ENCODE measurements around the gene CPSF7. TPM values are rescaled to one million over a fixed set of nuclear protein-coding genes. Genes with fewer than 3 reads are reported as not detected.

CPSF7 gene
- total RNA-seq, 2 donors from 2014 or later, result 56.2 to 65.8 TPM

DNA sequence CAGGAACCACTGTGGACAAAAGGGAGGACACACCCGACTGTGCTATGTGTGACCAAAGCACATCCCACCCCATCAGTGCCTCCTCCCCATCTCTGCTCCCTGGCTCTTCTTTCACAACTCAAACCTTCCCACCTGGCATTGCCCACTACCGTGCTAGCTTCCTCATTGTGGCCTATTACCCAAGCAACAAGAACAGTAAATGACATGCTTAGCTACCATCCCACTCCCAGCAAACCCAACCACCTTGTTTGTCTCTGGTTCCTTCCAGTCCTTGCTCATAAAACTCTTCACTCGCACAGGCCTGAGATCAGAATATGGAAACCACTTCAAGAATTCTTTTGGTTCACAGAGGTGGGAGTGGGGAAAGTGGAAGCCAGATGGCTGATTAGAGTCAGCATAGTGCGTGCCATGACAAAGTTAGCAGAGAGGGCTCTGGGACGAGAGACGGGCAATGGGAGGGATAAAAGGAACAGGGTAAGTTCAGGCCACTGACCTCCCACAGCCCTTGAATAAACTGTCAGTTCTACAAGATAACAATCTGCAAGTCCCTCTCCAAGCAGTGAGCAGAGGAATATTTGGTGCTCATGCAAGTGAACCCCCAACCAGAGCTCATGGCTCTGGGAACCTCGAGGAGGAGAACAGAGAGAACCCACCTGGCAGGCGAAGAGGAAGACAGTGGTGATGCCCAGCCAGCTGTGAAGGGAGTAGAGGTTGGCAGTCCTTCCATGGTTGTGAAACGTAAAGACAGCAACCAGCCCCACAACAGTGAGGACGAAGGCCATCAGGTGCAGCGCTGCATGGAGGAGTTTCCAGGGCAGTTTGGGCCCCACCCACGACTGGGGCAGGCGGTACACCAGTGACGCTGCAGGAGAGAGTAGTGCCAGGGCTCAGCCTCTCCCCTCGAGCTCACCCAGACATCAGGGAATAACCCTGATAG lies 76.4 kb downstream of the CPSF7 start:
- no peaks in the 10 kb centered on the region for H3K4me1 ChIP-seq
- peak overlapping the region in 1 of 2 donors; percentile 38 for H3K9ac ChIP-seq (ENCODE audit: low read depth in 2 of 2, low read length in 2 of 2)
- intact Hi-C loops (cut with DNase I), result no loop called here
- H3K36me3 ChIP-seq, result peaks cover 14% of the 10 kb centered on the region
- H3K27me3 ChIP-seq, result no peaks in the 10 kb centered on the region
- peak overlapping the region; percentile 57 for H3K27ac ChIP-seq
- no peak overlapping the region for H3K4me3 ChIP-seq
- TF ChIP-seq, protein P1, sequence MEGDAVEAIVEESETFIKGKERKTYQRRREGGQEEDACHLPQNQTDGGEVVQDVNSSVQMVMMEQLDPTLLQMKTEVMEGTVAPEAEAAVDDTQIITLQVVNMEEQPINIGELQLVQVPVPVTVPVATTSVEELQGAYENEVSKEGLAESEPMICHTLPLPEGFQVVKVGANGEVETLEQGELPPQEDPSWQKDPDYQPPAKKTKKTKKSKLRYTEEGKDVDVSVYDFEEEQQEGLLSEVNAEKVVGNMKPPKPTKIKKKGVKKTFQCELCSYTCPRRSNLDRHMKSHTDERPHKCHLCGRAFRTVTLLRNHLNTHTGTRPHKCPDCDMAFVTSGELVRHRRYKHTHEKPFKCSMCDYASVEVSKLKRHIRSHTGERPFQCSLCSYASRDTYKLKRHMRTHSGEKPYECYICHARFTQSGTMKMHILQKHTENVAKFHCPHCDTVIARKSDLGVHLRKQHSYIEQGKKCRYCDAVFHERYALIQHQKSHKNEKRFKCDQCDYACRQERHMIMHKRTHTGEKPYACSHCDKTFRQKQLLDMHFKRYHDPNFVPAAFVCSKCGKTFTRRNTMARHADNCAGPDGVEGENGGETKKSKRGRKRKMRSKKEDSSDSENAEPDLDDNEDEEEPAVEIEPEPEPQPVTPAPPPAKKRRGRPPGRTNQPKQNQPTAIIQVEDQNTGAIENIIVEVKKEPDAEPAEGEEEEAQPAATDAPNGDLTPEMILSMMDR (IDR thresholded peaks at IDR 0.05), result no peak
- DNase-seq, result peak; percentile 68
- no peaks in the 10 kb centered on the region for H3K9me3 ChIP-seq

Other genes with a start within 250 kb of the CPSF7 start
- under 1 TPM in 1 of 2 donors, not detected in 1; 0.35 TPM for gene PGA3, start 226.5 kb downstream of the CPSF7 start, total RNA-seq
- gene PGA4, start 207.6 kb downstream of the CPSF7 start, total RNA-seq, result not detected
- not detected for gene PGA5, start 188.8 kb downstream of the CPSF7 start, total RNA-seq
- gene VWCE, start 134.7 kb downstream of the CPSF7 start, total RNA-seq, result under 1 TPM; 0.37 to 0.58 TPM
- gene DDB1, start 96.9 kb downstream of the CPSF7 start, total RNA-seq, result 100 to 1,000 TPM; 154 to 189 TPM
- gene TKFC, start 96.7 kb downstream of the CPSF7 start, total RNA-seq, result 10 to 100 TPM; 50.0 to 81.3 TPM
- 10 to 100 TPM; 64.2 to 88.5 TPM for gene CYB561A3, start 68.1 kb downstream of the CPSF7 start, total RNA-seq
- 10 to 100 TPM; 27.4 to 37.7 TPM for gene TMEM138, start 67.6 kb downstream of the CPSF7 start, total RNA-seq
- 10 to 100 TPM in 1 of 2 donors, 1 to 10 TPM in 1; 9.0 to 10.3 TPM for gene TMEM216, start 37.4 kb downstream of the CPSF7 start, total RNA-seq
- 10 to 100 TPM; 38.3 to 38.5 TPM for gene SDHAF2, start 149 bp upstream of the CPSF7 start, total RNA-seq
- gene LRRC10B, start 78.8 kb upstream of the CPSF7 start, total RNA-seq, result 1 to 10 TPM in 1 of 2 donors, under 1 TPM in 1; 0.54 to 1.3 TPM
- gene SYT7, start 151.1 kb upstream of the CPSF7 start, total RNA-seq, result 10 to 100 TPM in 1 of 2 donors, 1 to 10 TPM in 1; 8.5 to 28.4 TPM

Measured in colonic mucosa (tissue), 4 donors.